HEK293 (cell line): ENCODE measurements around the gene APPBP2.

Experiments
- ZNF354C ChIP-seq: fragments of 450-650 bp; formaldehyde crosslinking; IDR thresholded peaks from 2 replicates; pipeline ENCODE4 v1.5.1; 2016; ENCODE audit warnings: missing biosample characterization, missing genetic modification characterization, low read depth, borderline replicate concordance
- TF ChIP-seq, protein P1 (sequence below): fragments of 450-650 bp; formaldehyde crosslinking; IDR thresholded peaks from 2 replicates; pipeline ENCODE4 v1.5.1; 2016; ENCODE audit warnings: missing biosample characterization, missing genetic modification characterization
- TF ChIP-seq, protein P2 (sequence below): fragments of 450-650 bp; formaldehyde crosslinking; IDR thresholded peaks from 2 replicates; pipeline ENCODE4 v1.5.1; 2016; ENCODE audit warnings: missing biosample characterization, missing genetic modification characterization

- TF ChIP-seq, protein P1, sequence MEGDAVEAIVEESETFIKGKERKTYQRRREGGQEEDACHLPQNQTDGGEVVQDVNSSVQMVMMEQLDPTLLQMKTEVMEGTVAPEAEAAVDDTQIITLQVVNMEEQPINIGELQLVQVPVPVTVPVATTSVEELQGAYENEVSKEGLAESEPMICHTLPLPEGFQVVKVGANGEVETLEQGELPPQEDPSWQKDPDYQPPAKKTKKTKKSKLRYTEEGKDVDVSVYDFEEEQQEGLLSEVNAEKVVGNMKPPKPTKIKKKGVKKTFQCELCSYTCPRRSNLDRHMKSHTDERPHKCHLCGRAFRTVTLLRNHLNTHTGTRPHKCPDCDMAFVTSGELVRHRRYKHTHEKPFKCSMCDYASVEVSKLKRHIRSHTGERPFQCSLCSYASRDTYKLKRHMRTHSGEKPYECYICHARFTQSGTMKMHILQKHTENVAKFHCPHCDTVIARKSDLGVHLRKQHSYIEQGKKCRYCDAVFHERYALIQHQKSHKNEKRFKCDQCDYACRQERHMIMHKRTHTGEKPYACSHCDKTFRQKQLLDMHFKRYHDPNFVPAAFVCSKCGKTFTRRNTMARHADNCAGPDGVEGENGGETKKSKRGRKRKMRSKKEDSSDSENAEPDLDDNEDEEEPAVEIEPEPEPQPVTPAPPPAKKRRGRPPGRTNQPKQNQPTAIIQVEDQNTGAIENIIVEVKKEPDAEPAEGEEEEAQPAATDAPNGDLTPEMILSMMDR (tag by site-specific recombination): no peak
- no peak for TF ChIP-seq ZNF354C (tag by site-specific recombination)
- TF ChIP-seq, protein P2, sequence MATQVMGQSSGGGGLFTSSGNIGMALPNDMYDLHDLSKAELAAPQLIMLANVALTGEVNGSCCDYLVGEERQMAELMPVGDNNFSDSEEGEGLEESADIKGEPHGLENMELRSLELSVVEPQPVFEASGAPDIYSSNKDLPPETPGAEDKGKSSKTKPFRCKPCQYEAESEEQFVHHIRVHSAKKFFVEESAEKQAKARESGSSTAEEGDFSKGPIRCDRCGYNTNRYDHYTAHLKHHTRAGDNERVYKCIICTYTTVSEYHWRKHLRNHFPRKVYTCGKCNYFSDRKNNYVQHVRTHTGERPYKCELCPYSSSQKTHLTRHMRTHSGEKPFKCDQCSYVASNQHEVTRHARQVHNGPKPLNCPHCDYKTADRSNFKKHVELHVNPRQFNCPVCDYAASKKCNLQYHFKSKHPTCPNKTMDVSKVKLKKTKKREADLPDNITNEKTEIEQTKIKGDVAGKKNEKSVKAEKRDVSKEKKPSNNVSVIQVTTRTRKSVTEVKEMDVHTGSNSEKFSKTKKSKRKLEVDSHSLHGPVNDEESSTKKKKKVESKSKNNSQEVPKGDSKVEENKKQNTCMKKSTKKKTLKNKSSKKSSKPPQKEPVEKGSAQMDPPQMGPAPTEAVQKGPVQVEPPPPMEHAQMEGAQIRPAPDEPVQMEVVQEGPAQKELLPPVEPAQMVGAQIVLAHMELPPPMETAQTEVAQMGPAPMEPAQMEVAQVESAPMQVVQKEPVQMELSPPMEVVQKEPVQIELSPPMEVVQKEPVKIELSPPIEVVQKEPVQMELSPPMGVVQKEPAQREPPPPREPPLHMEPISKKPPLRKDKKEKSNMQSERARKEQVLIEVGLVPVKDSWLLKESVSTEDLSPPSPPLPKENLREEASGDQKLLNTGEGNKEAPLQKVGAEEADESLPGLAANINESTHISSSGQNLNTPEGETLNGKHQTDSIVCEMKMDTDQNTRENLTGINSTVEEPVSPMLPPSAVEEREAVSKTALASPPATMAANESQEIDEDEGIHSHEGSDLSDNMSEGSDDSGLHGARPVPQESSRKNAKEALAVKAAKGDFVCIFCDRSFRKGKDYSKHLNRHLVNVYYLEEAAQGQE: no peak
Measured at GRCh38 chr17:60426596-60426995, 99.4 kb downstream of the APPBP2 start.
